HepG2 (cell line): ENCODE data around the gene ATP2B2.

Experiments
- BCL6 ChIP-seq: IDR thresholded peaks from 2 replicates; pipeline ENCODE4 v1.6.1; 2016; ENCODE audit warnings: missing genetic modification reagents, missing compliant biosample characterization
- CTCF ChIP-seq: sonication (generic); formaldehyde crosslinking; IDR thresholded peaks from 2 replicates; pipeline ENCODE4 v1.5.0; 2020; ENCODE audit warnings: mild to moderate bottlenecking, missing genetic modification reagents, moderate library complexity
- MXD4 ChIP-seq: IDR thresholded peaks from 2 replicates; pipeline ENCODE4 v1.6.1; 2016; ENCODE audit warnings: mild to moderate bottlenecking, missing biosample characterization, missing genetic modification reagents
- SP1 ChIP-seq, 2 experiments: fragments of 450-650 bp in 1 of 2; sonication (generic) in 1 of 2; formaldehyde crosslinking in 1 of 2; IDR thresholded peaks; 2 replicates each; pipeline versions ENCODE4 v1.4.0 to v1.6.1; 2016 to 2020; ENCODE audit warnings: missing genetic modification reagents in 1 of 2
- SP2 ChIP-seq: sonication (generic); formaldehyde crosslinking; IDR thresholded peaks from 2 replicates; pipeline ENCODE4 v1.5.1; 2020; ENCODE audit warnings: mild to moderate bottlenecking, missing genetic modification reagents
- ZNF431 ChIP-seq: sonication (generic); formaldehyde crosslinking; IDR thresholded peaks from 2 replicates; pipeline ENCODE4 v1.9.0; 2022; ENCODE audit warnings: missing genetic modification reagents, low read depth, mild to moderate bottlenecking, borderline replicate concordance
- ZNF83 ChIP-seq: sonication (generic); formaldehyde crosslinking; IDR thresholded peaks from 2 replicates; pipeline ENCODE4 v1.4.0; 2020; ENCODE audit warnings: missing genetic modification reagents, mild to moderate bottlenecking, borderline replicate concordance
- TF ChIP-seq, protein P1 (sequence below): sonication (generic); formaldehyde crosslinking; IDR thresholded peaks from 2 replicates; pipeline ENCODE4 v1.8.0; 2023; ENCODE audit warnings: mild to moderate bottlenecking, missing genetic modification reagents
- TF ChIP-seq, protein P2 (sequence below): sonication (generic); formaldehyde crosslinking; IDR thresholded peaks from 2 replicates; pipeline ENCODE4 v1.5.1; 2020; ENCODE audit warnings: missing genetic modification reagents, mild to moderate bottlenecking, borderline replicate concordance

GRCh38 chr3:10468613-10469354 is 36.6 kb downstream of the ATP2B2 start:
- TF ChIP-seq, protein P1, sequence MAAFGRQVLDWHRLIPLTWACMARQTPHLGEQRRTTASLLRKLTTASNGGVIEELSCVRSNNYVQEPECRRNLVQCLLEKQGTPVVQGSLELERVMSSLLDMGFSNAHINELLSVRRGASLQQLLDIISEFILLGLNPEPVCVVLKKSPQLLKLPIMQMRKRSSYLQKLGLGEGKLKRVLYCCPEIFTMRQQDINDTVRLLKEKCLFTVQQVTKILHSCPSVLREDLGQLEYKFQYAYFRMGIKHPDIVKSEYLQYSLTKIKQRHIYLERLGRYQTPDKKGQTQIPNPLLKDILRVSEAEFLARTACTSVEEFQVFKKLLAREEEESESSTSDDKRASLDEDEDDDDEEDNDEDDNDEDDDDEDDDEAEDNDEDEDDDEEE (CRISPR knock-in tag), result no peak
- TF ChIP-seq SP2 (CRISPR knock-in tag) (no peak), CTCF (CRISPR knock-in tag) (no peak), ZNF83 (CRISPR knock-in tag) (no peak), ZNF431 (CRISPR knock-in tag) (no peak), SP1 (IDR thresholded peaks at IDR 0.05) (no peak), SP1 (CRISPR knock-in tag; IDR thresholded peaks at IDR 0.05) (no peak), BCL6 (CRISPR knock-in tag) (no peak), MXD4 (CRISPR knock-in tag) (no peak)
- TF ChIP-seq, protein P2, sequence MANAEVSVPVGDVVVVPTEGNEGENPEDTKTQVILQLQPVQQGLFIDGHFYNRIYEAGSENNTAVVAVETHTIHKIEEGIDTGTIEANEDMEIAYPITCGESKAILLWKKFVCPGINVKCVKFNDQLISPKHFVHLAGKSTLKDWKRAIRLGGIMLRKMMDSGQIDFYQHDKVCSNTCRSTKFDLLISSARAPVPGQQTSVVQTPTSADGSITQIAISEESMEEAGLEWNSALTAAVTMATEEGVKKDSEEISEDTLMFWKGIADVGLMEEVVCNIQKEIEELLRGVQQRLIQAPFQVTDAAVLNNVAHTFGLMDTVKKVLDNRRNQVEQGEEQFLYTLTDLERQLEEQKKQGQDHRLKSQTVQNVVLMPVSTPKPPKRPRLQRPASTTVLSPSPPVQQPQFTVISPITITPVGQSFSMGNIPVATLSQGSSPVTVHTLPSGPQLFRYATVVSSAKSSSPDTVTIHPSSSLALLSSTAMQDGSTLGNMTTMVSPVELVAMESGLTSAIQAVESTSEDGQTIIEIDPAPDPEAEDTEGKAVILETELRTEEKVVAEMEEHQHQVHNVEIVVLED (CRISPR knock-in tag), result no peak
